ENCODE results near the gene ATIC.

DNA sequence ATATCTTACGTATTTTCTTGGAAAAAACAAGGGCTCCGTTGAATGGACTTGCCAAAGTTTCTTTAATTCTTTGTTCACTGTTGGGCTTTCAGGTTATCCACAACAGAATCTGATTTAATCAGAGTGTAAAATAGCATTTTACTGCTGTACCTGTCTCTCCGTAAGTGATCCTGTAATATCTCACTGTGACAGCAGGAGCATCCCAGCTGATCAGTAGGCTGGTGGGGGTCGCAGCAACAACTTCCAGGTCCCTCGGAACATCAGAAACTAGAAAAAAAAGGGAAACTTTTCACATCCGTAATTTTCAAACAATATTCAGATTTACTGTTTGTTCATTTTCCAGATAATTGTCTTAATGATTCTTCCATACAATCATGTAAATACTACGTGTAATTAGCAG is 72.9 kb downstream of the ATIC start:
- TF ChIP-seq NR3C1 (CRISPR knock-in tag; conservative IDR thresholded peaks at IDR 0.05; ENCODE audit: low read depth) = no peak
- no peak for TF ChIP-seq ZNF512 (CRISPR knock-in tag; IDR thresholded peaks at IDR 0.05; ENCODE audit: borderline replicate concordance)
- TF ChIP-seq, protein P1, sequence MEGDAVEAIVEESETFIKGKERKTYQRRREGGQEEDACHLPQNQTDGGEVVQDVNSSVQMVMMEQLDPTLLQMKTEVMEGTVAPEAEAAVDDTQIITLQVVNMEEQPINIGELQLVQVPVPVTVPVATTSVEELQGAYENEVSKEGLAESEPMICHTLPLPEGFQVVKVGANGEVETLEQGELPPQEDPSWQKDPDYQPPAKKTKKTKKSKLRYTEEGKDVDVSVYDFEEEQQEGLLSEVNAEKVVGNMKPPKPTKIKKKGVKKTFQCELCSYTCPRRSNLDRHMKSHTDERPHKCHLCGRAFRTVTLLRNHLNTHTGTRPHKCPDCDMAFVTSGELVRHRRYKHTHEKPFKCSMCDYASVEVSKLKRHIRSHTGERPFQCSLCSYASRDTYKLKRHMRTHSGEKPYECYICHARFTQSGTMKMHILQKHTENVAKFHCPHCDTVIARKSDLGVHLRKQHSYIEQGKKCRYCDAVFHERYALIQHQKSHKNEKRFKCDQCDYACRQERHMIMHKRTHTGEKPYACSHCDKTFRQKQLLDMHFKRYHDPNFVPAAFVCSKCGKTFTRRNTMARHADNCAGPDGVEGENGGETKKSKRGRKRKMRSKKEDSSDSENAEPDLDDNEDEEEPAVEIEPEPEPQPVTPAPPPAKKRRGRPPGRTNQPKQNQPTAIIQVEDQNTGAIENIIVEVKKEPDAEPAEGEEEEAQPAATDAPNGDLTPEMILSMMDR (IDR thresholded peaks at IDR 0.05) = no peak
- no peak for TF ChIP-seq JUN (CRISPR knock-in tag; IDR thresholded peaks at IDR 0.05)
- no peak for TF ChIP-seq STAT6 (CRISPR knock-in tag; conservative IDR thresholded peaks at IDR 0.05; ENCODE audit: low read depth)
- TF ChIP-seq ATF3 (CRISPR knock-in tag; conservative IDR thresholded peaks at IDR 0.05) = no peak
- TF ChIP-seq ZNF423 (CRISPR knock-in tag; IDR thresholded peaks at IDR 0.05) = no peak
- no peak for TF ChIP-seq NFATC4 (CRISPR knock-in tag; IDR thresholded peaks at IDR 0.05)
- no peak for TF ChIP-seq TCF7 (CRISPR knock-in tag; IDR thresholded peaks at IDR 0.05; ENCODE audit: low read depth)
- no peak for TF ChIP-seq GRHL2 (CRISPR knock-in tag; IDR thresholded peaks at IDR 0.05; ENCODE audit: insufficient replicate concordance, severe bottlenecking)
- TF ChIP-seq NFYB (CRISPR knock-in tag; conservative IDR thresholded peaks at IDR 0.05; ENCODE audit: low read depth) = no peak
